GM19238 (cell line): ENCODE measurements around the gene CEP76.
A peak's percentile ranks its signal among the peaks of the same experiment; 100 is the strongest.

Experiments used
- DNase-seq: peaks from one replicate; pipeline ENCODE4 v3.0.0; 2011; ENCODE audit warnings: low spot score; ENCODE audit not compliant: insufficient read length

CEP76 gene, protein sequence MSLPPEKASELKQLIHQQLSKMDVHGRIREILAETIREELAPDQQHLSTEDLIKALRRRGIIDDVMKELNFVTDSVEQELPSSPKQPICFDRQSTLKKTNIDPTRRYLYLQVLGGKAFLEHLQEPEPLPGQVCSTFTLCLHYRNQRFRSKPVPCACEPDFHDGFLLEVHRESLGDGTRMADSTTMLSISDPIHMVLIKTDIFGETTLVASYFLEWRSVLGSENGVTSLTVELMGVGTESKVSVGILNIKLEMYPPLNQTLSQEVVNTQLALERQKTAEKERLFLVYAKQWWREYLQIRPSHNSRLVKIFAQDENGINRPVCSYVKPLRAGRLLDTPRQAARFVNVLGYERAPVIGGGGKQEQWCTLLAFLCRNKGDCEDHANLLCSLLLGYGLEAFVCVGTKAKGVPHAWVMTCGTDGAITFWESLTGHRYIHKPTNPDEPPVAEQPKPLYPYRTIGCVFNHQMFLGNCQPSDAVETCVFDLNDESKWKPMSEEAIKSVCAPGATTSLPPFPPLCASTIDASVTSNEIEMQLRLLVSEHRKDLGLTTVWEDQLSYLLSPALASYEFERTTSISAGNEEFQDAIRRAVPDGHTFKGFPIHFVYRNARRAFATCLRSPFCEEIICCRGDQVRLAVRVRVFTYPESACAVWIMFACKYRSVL

GRCh38 chr18:12702221-12703095 lies at the start of gene CEP76, which contains the start of gene PSMG2:
Gene CEP76, minus strand, starts transcription at chr18:12702723. Its CDS starts 175 bp downstream, at chr18:12702548.
Gene PSMG2, plus strand, starts transcription at chr18:12703042. Its CDS starts 66 bp downstream, at chr18:12703108.
- DNase-seq: peak; percentile 88

GRCh38 chr18:12751891-12752290 lies 49.4 kb upstream of the CEP76 start:
- DNase-seq: no peak

DNA sequence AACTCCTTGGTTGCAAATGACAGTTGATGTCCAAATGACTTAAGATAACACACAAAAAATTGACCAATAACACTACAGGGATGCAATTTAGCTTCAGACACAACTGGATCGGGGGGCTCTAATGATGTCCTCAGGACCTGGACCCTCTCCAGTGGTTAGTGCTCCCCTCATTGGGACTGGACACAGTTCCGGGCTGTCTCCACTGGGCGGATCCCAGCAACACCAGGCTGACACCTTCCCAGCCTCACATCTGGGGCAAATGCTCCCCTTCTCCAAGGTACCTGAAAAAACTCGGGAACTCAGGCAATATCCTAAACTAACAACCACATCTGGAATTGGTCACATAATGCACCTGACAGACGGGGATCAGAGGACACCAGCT lies 49.0 kb upstream of the CEP76 start:
- no peak for DNase-seq

DNA sequence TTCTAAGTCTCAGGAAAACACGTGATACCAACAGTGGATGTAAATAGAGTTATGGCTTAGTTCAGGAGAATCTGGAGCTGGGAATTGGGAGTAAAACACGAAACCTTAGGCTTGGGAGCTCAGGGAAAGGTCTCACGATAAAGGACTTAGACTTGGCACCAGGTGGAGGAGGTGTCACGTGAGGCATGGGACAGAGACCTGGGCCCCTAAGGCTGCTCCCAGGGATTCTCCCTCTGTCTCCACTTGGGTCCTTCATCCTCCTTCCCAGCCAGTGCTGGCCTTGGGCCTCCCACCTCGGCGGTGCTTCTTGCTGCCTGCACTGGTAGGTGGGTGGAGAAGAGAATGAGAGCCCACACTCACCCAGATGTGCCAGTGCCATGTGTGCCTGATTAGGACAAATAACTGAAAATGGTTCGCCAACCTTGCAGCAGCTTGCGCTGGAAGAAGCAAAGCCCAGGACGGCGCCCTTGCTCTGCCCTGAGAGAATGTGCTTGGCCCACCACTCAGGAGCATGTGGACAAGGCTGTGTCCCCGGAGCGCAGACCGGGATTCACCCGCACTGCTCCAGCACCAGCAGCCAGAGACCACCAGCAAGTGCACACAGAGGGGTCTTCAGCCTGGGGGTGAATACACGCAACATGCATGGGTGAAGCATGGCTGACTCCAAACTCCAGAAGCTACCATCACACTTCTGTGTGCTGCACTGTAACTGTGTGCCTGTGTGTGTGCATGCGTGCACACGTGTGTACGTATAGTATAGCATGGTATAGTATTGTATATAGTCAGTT lies 48.4 kb upstream of the CEP76 start:
- DNase-seq: no peak

GRCh38 chr18:12750076-12750714 lies 47.7 kb upstream of the CEP76 start:
- DNase-seq: peak; percentile 21

GRCh38 chr18:12749121-12749520 lies 46.6 kb upstream of the CEP76 start:
- DNase-seq: no peak

DNA sequence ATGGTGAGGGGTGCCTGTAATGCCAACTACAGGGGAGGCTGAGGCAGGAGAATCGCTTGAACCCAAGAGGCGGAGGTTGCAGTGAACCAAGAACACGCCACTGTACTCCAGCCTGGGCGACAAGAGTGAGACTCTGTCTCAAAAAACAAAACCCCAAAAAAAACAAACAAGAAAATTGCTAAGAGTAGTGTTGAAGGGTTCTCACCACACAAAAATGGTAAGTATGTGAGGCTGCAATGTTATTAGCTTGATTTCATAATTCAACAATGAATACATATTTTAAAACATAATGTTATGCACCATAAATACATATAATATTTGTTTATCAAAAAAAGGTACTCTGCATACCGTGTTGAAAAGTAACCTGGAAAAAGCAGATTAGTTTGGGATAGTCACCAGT lies 46.1 kb upstream of the CEP76 start:
- DNase-seq: no peak

- DNase-seq: no peak
Observed at GRCh38 chr18:12747530-12748315, 45.2 kb upstream of the CEP76 start.

GRCh38 chr18:12745095-12745795 lies 42.7 kb upstream of the CEP76 start:
- DNase-seq: no peak

DNA sequence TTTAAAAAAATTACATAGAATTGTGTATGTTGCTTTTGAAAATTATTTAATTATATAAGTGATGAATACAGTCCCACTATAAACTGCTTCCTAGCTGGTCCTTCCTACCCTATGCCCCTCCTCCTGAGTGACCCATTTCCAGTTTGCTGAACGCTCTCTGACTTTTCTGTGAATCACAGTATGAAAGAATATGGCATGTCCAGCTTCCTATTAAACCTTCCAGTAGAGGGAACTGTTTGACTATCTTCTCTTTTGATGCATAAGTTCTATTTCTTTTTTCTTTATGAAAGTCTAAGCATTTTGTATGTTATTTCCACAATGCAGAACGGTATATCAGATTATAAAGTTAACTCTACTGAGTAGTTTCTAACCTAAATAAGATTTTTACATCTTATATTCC lies 41.6 kb upstream of the CEP76 start:
- DNase-seq: peak; percentile 21

DNA sequence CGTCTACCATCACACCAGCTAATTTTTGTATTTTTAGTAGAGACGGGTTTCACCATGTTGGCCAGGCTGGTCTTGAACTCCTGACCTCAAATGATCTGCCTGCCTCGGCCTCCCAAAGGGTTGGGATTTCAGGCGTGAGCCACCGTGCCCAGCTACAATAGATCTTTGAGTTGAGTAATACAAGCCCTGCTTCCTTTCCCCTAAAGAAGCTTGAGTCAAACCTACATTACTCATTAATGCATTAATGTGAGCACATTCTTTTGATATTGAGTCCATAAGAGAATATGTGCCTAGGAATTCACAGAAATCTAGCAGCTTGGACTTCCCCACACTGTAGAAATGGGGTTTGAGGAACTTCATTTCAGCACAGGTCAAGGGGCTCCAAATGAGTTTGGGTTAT lies 39.9 kb upstream of the CEP76 start:
- no peak for DNase-seq

GRCh38 chr18:12741351-12741750 lies 38.8 kb upstream of the CEP76 start:
- no peak for DNase-seq

DNA sequence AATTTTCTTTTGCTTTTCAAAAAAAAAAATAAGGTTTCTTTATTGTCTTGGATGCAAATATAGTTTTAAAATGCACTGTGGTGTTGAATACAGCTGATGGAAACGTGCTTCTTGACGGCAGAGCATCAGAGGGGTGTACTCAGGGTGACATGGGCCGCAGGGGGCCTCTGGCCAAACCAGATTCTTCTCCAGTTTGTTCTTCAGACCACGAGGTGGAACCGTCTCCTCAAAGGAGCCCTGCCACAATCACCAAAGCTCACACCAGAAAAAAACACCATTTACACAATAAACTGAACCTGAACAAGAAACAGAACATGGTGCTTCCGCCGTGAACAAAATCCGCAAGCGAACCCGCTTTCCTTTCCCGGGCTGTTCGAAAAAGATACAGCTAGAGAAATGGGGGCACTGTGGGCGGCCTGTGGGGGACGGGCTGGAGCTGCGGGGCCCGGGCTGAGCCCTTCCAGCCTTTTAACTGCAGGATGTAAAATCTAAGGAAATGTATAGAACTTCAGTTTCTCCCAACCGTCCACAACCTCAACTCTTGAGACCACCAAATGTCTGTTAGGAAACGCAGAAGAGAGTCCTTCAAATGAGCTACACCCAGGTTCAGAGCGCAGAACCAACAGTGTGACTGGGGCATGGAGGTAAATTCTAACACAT lies 34.9 kb upstream of the CEP76 start:
- DNase-seq: no peak

DNA sequence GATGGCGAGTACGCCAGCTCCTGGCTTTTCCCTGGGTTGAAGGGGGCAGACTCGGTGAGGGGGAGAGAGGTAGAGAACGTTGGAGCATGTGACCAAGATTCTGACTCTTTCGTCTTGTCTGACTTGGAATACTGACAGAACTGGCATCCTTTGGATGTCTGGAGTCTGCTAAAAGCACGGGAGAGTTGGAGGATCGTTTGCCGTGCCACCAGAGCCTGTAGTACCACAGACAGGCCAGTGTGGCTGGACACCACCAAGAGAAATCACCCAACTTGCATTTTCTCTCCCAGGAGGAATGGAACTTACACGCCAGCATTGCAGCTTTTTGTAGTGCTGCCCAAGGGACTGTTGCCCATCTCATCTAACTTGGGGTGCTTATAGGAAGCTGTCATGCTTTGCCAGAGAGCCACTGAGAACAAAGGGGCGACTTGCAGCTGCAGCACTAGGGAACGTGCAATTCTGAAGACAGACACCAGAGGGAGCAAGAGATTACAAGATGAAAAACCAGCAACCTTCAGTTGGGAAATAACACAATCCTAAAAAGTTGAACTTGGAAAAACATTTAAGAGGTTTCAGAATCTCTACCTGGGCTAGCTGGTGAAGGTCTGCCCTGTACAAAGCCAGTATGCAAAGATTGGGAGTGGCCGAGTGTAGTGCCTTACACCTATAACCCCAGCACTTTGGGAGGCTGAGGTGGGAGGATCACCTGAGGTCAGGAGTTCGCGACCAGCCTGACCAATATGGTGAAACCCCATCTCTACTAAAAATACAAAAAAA lies 24.4 kb upstream of the CEP76 start:
- peak; percentile 32 for DNase-seq

- no peak for DNase-seq
Observed at GRCh38 chr18:12726331-12726730, 23.8 kb upstream of the CEP76 start.

DNA sequence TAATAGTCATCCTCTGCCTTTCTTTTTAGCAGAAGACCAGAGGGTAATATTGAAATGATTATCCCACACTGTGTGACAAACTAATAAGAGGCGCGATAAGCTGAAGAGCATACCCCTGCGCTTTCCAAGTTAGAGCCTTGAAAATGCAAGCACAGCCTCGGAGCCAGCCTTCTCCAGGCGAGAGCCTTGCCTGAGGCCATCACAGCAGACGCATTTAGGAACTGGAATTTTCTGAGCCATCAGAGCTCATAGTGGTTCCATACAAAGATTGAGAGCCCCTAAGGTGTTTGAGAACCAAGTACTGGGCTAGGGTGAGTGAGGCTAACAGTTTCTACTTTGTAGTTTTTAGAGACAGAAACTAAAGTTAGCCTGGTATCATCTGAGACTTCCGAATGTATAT lies 20.2 kb upstream of the CEP76 start:
- no peak for DNase-seq

DNA sequence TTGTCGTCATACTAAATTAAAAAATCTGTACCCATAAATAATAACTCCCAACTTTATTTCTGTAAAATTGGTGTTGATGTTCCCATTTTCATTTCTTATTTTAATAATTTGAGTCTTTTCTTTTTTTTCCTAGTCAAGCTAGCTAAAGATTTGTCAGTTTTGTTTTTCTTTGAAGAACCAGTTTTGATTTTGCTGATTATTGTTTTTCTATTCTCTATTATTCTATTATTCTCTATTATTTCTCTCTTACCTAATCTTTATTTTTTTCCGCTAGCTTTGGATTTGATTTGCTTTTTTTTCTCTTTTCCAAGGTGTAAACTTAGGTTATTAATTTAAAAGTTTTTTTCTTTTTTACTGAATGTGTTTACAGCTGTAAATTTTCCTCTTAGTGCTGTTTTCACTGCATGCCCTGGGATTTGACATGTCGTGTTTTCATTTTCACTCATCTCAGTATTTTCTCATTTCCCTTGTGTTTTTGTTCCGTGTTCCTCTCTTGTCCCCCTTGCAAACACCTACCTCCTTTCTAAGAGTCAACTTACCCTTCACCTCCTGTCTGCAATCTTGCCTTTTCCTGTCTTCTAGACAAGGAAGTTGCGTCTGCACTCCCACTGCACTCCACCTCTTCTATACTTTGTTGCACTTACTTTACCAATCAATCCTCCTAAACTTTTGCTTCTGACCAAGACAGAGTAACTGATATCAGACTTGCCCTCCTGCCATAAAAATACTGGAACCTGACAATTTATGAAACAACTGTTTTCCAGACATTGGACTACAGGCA lies 19.2 kb upstream of the CEP76 start:
- DNase-seq: no peak
